Measurements from ENCODE around the gene CD300LG.

DNA sequence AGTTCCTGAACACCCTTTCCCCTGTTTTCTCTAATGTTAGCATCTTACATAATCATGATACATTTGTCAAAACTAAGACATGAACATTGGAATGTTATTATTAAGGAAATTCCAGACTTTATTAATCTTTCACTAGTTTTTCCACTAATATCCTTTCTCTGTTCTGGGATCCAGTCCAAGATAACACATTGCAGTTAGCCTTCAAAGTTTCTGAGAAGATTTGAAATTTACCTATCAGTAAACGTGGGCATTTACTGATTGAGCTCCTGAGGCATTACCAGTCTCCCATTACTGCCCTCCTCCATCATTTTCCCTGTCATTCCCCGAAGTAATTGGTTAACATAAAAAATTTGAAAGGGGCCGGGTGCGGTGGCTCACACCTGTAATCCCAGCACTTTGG lies 5.7 kb upstream of the CD300LG start:
- TF ChIP-seq CTCF (optimal IDR thresholded peaks at IDR 0.05 in 1 of 3, IDR thresholded peaks at IDR 0.05 in 1 of 3, conservative IDR thresholded peaks at IDR 0.05 in 1 of 3; ENCODE audit: extremely low read depth in 1 of 3, insufficient read depth in 2 of 3, low read length in 3 of 3) (no peak), EZH2 (IDR thresholded peaks at IDR 0.05; ENCODE audit: low read length) (no peak)
